C4-2B (cell line): ENCODE results near the gene INPP4B.

Experiments used
- ZFX ChIP-seq: fragments of 450-650 bp; IDR thresholded peaks from 2 replicates; pipeline ENCODE4 v1.6.1; 2017
- TF ChIP-seq, protein P1 (sequence below): fragments of 450-650 bp; conservative IDR thresholded peaks from 2 replicates; pipeline ENCODE4 v1.5.1; 2017; ENCODE audit warnings: mild to moderate bottlenecking

DNA sequence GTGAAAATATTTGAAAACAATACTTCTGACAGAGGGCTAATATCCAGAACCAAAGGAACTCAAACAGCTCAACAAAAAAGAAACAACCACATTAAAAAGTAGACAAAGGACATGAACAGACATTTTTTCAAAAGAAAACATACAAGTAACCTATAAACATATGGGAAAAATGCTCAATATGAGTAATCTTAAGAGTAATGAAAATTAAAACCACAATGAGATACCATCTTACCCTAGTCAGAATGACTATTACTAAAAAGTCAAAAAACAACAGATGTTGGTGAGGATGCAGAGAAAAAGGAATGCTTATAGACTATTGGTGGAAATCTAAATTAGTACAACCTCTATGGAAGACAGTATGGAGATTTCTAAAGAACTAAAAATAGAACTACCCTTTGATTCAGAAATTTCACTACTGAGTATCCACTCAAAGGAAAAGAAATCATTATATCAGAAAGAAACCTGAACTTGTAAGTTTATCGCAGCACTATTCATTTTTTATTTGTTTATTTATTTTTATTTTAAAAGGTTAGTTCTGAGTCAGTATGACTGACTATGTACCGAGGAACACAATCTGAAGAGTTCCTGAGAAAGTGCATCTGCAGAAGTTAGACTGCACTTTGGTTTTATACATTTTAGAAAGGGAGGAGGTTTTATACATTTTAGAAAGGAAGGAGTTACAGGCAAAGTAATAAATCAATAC is 231.3 kb downstream of the INPP4B start:
- TF ChIP-seq, protein P1, sequence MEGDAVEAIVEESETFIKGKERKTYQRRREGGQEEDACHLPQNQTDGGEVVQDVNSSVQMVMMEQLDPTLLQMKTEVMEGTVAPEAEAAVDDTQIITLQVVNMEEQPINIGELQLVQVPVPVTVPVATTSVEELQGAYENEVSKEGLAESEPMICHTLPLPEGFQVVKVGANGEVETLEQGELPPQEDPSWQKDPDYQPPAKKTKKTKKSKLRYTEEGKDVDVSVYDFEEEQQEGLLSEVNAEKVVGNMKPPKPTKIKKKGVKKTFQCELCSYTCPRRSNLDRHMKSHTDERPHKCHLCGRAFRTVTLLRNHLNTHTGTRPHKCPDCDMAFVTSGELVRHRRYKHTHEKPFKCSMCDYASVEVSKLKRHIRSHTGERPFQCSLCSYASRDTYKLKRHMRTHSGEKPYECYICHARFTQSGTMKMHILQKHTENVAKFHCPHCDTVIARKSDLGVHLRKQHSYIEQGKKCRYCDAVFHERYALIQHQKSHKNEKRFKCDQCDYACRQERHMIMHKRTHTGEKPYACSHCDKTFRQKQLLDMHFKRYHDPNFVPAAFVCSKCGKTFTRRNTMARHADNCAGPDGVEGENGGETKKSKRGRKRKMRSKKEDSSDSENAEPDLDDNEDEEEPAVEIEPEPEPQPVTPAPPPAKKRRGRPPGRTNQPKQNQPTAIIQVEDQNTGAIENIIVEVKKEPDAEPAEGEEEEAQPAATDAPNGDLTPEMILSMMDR: no peak
- no peak for TF ChIP-seq ZFX
